K562 (cell line): ENCODE measurements around the gene SUOX. TPM values are rescaled to one million over a fixed set of nuclear protein-coding genes. Genes with fewer than 3 reads are reported as not detected.

ENCODE experiments used
- CHD2 ChIP-seq: IDR thresholded peaks from 2 replicates; pipeline ENCODE4 v1.6.1; 2011; ENCODE audit warnings: low read depth, low read length
- GABPB1 ChIP-seq: sonication (generic); formaldehyde crosslinking; IDR thresholded peaks from 2 replicates; pipeline ENCODE4 v1.8.0; 2022; ENCODE audit warnings: mild to moderate bottlenecking, missing genetic modification reagents
- HCFC1 ChIP-seq: IDR thresholded peaks from 2 replicates; pipeline ENCODE4 v1.6.1; 2012; ENCODE audit warnings: low read depth, low read length, improper control_type of control experiment
- MEF2D ChIP-seq: conservative IDR thresholded peaks from 2 replicates; pipeline ENCODE4 v1.6.1; 2016; ENCODE audit warnings: low read depth, missing genetic modification characterization, missing compliant biosample characterization
- MTA1 ChIP-seq: fragments of 450-650 bp; IDR thresholded peaks from 2 replicates; pipeline ENCODE4 v1.6.1; 2017; ENCODE audit warnings: borderline replicate concordance
- NRF1 ChIP-seq, 2 experiments: fragments of 450-650 bp; IDR thresholded peaks in 1 of 2; conservative IDR thresholded peaks in 1 of 2; 2 replicates each; pipeline ENCODE4 v1.6.1; 2014; ENCODE audit warnings: mild to moderate bottlenecking in 2 of 2
- PHB2 ChIP-seq: fragments of 450-650 bp; IDR thresholded peaks from 2 replicates; pipeline ENCODE4 v1.6.1; 2017; ENCODE audit warnings: low read depth
- RFX1 ChIP-seq: fragments of 450-650 bp; IDR thresholded peaks from 2 replicates; pipeline ENCODE4 v1.6.1; 2016; ENCODE audit warnings: mild to moderate bottlenecking, moderate library complexity
- SAFB2 ChIP-seq: fragments of 200-400 bp; formaldehyde crosslinking; IDR thresholded peaks from 2 replicates; pipeline ENCODE4 v1.6.1; 2018; ENCODE audit warnings: borderline replicate concordance, low read length, low read depth, moderate library complexity; ENCODE audit not compliant: severe bottlenecking
- SP1 ChIP-seq: sonication (generic); formaldehyde crosslinking; IDR thresholded peaks from 2 replicates; pipeline ENCODE4 v1.8.1; 2022; ENCODE audit warnings: mild to moderate bottlenecking, missing genetic modification reagents
- TFAM ChIP-seq: fragments of 250-450 bp; sonication (Bioruptor Pico); conservative IDR thresholded peaks from 2 replicates; pipeline ENCODE4 v1.5.0; 2021; ENCODE audit warnings: mild to moderate bottlenecking, moderate library complexity
- ZFX ChIP-seq: sonication (generic); formaldehyde crosslinking; IDR thresholded peaks from 2 replicates; pipeline ENCODE4 v1.8.0; 2022; ENCODE audit warnings: mild to moderate bottlenecking, missing genetic modification reagents, moderate library complexity
- ZNF3 ChIP-seq: fragments of 250-450 bp; sonication (Bioruptor Pico); IDR thresholded peaks from 2 replicates; pipeline ENCODE4 v1.5.0; 2021; ENCODE audit warnings: mild to moderate bottlenecking, moderate library complexity
- ZNF384 ChIP-seq: IDR thresholded peaks from 2 replicates; pipeline ENCODE4 v1.6.1; 2012; ENCODE audit warnings: low read depth, low read length, improper control_type of control experiment
- ZNF668 ChIP-seq: fragments of 250-450 bp; sonication (Bioruptor Pico); IDR thresholded peaks from 2 replicates; pipeline ENCODE4 v1.8.0; 2022; ENCODE audit warnings: mild to moderate bottlenecking, inconsistent platforms
- polyA plus RNA-seq, 8 experiments: library from polyadenylated mRNA; depleted of rRNA in 4 of 8; stranded (reverse) in 5 of 8; unstranded in 3 of 8; fragments of >200 nt; fragmentation: Nextera tagmentation in 2 of 8; fragmentation: Illumina TruSeq in 1 of 8; extraction: Ambion mirVana in 2 of 8; extraction: Trizol in 1 of 8; gene quantifications; 2 replicates each; pipeline versions ENCODE4 v1.2.1 to v1.2.3, GENCODE V29; 2011 to 2014; ENCODE audit warnings: inconsistent platforms in 1 of 8, missing spikeins in 1 of 8
- total RNA-seq, 7 experiments: library from RNA; depleted of rRNA in 6 of 7; stranded (reverse); fragments of >200 nt in 6 of 7; fragmentation: Illumina TruSeq in 2 of 7; extraction: Trizol in 2 of 7; gene quantifications; 2 replicates each; pipeline versions ENCODE4 v1.2.1 to v1.2.3, GENCODE V29; 2011 to 2021; ENCODE audit warnings: low replicate concordance in 1 of 7
- TF ChIP-seq, protein P1 (sequence below): sonication (generic); formaldehyde crosslinking; IDR thresholded peaks from 2 replicates; pipeline ENCODE4 v1.8.0; 2022; ENCODE audit warnings: mild to moderate bottlenecking, missing genetic modification reagents
- TF ChIP-seq, protein P2 (sequence below): fragments of 450-650 bp; IDR thresholded peaks from 2 replicates; pipeline ENCODE4 v1.6.1; 2016; ENCODE audit warnings: mild to moderate bottlenecking, moderate library complexity
- TF ChIP-seq, protein P3 (sequence below): fragments of 250-450 bp; sonication (Bioruptor Pico); IDR thresholded peaks from 2 replicates; pipeline ENCODE4 v1.8.0; 2022; ENCODE audit warnings: moderate library complexity, mild to moderate bottlenecking, inconsistent platforms

SUOX gene
- total and polyA plus RNA-seq, 9 of the 15 experiments (the other 6 are each of a cell fraction or from before 2014, with no cell fraction given) = 9.2 to 39.7 (median 25.4) TPM

DNA sequence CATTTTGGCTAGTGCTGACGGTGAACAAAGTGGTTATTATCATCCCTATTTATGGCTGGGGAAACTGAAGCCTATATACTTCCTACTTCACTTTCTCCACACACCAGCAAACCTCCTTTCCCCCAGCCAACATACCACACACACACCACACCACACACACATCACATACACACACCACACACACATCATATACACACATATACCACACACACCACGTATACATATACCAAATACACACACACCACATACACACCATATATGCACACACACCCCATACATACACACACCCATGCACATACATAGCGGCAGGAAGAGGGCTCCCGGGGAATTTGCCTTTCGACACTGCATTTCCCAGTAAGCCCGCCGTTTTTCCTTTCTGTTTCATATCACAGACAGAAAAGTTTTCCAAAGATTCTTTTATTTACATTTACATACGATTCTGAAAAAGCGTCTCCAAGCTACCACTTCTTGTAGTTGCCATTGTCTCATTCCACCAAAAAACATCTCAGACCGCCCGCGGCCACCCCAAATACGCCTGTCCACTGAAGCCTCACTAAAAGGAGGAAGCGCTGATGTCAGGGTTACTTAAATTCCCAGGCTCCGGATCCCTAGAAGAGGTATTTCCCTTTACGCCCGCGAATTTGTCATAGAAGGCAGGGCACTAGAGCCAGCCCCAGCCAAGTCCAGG is 24.0 kb upstream of the SUOX start (continued):
- TF ChIP-seq MEF2D (no peak), MTA1 (peak; percentile 78; the same call in 1 of the 2 replicates), PHB2 (peak; percentile 73; the same call in 1 of the 2 replicates), NRF1 (conservative IDR thresholded peaks at IDR 0.05 in 1 of 2, IDR thresholded peaks at IDR 0.05 in 1 of 2) (no peak), SP1 (no peak), GABPB1 (CRISPR knock-in tag) (no peak), CHD2 (no peak), TFAM (CRISPR knock-in tag) (no peak), HCFC1 (no peak; the same call in 1 of the 2 replicates), ZNF384 (no peak), SAFB2 (no peak), RFX1 (no peak), ZNF3 (CRISPR knock-in tag) (no peak), ZFX (CRISPR knock-in tag) (no peak), ZNF668 (no peak)
- TF ChIP-seq, protein P1, sequence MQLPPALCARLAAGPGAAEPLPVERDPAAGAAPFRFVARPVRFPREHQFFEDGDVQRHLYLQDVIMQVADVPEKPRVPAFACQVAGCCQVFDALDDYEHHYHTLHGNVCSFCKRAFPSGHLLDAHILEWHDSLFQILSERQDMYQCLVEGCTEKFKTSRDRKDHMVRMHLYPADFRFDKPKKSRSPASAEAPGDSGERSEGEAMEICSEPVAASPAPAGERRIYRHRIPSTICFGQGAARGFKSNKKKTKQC = no peak
- TF ChIP-seq, protein P2, sequence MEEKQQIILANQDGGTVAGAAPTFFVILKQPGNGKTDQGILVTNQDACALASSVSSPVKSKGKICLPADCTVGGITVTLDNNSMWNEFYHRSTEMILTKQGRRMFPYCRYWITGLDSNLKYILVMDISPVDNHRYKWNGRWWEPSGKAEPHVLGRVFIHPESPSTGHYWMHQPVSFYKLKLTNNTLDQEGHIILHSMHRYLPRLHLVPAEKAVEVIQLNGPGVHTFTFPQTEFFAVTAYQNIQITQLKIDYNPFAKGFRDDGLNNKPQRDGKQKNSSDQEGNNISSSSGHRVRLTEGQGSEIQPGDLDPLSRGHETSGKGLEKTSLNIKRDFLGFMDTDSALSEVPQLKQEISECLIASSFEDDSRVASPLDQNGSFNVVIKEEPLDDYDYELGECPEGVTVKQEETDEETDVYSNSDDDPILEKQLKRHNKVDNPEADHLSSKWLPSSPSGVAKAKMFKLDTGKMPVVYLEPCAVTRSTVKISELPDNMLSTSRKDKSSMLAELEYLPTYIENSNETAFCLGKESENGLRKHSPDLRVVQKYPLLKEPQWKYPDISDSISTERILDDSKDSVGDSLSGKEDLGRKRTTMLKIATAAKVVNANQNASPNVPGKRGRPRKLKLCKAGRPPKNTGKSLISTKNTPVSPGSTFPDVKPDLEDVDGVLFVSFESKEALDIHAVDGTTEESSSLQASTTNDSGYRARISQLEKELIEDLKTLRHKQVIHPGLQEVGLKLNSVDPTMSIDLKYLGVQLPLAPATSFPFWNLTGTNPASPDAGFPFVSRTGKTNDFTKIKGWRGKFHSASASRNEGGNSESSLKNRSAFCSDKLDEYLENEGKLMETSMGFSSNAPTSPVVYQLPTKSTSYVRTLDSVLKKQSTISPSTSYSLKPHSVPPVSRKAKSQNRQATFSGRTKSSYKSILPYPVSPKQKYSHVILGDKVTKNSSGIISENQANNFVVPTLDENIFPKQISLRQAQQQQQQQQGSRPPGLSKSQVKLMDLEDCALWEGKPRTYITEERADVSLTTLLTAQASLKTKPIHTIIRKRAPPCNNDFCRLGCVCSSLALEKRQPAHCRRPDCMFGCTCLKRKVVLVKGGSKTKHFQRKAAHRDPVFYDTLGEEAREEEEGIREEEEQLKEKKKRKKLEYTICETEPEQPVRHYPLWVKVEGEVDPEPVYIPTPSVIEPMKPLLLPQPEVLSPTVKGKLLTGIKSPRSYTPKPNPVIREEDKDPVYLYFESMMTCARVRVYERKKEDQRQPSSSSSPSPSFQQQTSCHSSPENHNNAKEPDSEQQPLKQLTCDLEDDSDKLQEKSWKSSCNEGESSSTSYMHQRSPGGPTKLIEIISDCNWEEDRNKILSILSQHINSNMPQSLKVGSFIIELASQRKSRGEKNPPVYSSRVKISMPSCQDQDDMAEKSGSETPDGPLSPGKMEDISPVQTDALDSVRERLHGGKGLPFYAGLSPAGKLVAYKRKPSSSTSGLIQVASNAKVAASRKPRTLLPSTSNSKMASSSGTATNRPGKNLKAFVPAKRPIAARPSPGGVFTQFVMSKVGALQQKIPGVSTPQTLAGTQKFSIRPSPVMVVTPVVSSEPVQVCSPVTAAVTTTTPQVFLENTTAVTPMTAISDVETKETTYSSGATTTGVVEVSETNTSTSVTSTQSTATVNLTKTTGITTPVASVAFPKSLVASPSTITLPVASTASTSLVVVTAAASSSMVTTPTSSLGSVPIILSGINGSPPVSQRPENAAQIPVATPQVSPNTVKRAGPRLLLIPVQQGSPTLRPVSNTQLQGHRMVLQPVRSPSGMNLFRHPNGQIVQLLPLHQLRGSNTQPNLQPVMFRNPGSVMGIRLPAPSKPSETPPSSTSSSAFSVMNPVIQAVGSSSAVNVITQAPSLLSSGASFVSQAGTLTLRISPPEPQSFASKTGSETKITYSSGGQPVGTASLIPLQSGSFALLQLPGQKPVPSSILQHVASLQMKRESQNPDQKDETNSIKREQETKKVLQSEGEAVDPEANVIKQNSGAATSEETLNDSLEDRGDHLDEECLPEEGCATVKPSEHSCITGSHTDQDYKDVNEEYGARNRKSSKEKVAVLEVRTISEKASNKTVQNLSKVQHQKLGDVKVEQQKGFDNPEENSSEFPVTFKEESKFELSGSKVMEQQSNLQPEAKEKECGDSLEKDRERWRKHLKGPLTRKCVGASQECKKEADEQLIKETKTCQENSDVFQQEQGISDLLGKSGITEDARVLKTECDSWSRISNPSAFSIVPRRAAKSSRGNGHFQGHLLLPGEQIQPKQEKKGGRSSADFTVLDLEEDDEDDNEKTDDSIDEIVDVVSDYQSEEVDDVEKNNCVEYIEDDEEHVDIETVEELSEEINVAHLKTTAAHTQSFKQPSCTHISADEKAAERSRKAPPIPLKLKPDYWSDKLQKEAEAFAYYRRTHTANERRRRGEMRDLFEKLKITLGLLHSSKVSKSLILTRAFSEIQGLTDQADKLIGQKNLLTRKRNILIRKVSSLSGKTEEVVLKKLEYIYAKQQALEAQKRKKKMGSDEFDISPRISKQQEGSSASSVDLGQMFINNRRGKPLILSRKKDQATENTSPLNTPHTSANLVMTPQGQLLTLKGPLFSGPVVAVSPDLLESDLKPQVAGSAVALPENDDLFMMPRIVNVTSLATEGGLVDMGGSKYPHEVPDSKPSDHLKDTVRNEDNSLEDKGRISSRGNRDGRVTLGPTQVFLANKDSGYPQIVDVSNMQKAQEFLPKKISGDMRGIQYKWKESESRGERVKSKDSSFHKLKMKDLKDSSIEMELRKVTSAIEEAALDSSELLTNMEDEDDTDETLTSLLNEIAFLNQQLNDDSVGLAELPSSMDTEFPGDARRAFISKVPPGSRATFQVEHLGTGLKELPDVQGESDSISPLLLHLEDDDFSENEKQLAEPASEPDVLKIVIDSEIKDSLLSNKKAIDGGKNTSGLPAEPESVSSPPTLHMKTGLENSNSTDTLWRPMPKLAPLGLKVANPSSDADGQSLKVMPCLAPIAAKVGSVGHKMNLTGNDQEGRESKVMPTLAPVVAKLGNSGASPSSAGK = 0 out of 2 replicates have a peak, but pooled peaks have one; percentile 13
- TF ChIP-seq, protein P3, sequence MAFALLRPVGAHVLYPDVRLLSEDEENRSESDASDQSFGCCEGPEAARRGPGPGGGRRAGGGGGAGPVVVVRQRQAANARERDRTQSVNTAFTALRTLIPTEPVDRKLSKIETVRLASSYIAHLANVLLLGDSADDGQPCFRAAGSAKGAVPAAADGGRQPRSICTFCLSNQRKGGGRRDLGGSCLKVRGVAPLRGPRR (CRISPR knock-in tag) = no peak
